ENCODE data around the gene LRP1B.
A peak's percentile ranks its signal among the peaks of the same experiment; 100 is the strongest.

Gene LRP1B

GRCh38 chr2:141611981-141612380 lies 518.8 kb downstream of the LRP1B start:
- TF ChIP-seq CREB5 (CRISPR knock-in tag; IDR thresholded peaks at IDR 0.05; ENCODE audit: low read depth) (no peak), POU6F1 (CRISPR knock-in tag; IDR thresholded peaks at IDR 0.05; ENCODE audit: borderline replicate concordance, low read depth) (no peak), TOX (CRISPR knock-in tag; IDR thresholded peaks at IDR 0.05; ENCODE audit: borderline replicate concordance) (no peak), ESRRG (CRISPR knock-in tag; IDR thresholded peaks at IDR 0.05) (no peak), RARB (CRISPR knock-in tag; IDR thresholded peaks at IDR 0.05) (no peak), SNAI2 (CRISPR knock-in tag; IDR thresholded peaks at IDR 0.05) (no peak), ZFP30 (CRISPR knock-in tag; IDR thresholded peaks at IDR 0.05) (no peak), ZC3H10 (CRISPR knock-in tag; IDR thresholded peaks at IDR 0.05) (no peak), OSR1 (CRISPR knock-in tag; IDR thresholded peaks at IDR 0.05) (no peak), PATZ1 (CRISPR knock-in tag; IDR thresholded peaks at IDR 0.05; ENCODE audit: borderline replicate concordance) (no peak), TCF4 (CRISPR knock-in tag; IDR thresholded peaks at IDR 0.05; ENCODE audit: borderline replicate concordance) (no peak), CSRNP3 (CRISPR knock-in tag; IDR thresholded peaks at IDR 0.05) (no peak), GLIS3 (CRISPR knock-in tag; IDR thresholded peaks at IDR 0.05) (no peak), BACH2 (CRISPR knock-in tag; IDR thresholded peaks at IDR 0.05; ENCODE audit: borderline replicate concordance) (no peak), ARNTL (CRISPR knock-in tag; IDR thresholded peaks at IDR 0.05; ENCODE audit: borderline replicate concordance, low read depth) (no peak), ISL1 (CRISPR knock-in tag; IDR thresholded peaks at IDR 0.05) (no peak), ZNF8 (CRISPR knock-in tag; IDR thresholded peaks at IDR 0.05) (no peak), ZNF70 (CRISPR knock-in tag; IDR thresholded peaks at IDR 0.05) (no peak), PPARA (CRISPR knock-in tag; IDR thresholded peaks at IDR 0.05; ENCODE audit: borderline replicate concordance) (no peak), TSHZ2 (CRISPR knock-in tag; IDR thresholded peaks at IDR 0.05) (no peak)
- ATAC-seq = peak; percentile 43

- ATAC-seq = peak; percentile 73
- TF ChIP-seq CSDC2 (CRISPR knock-in tag; IDR thresholded peaks at IDR 0.05) (no peak), ISL1 (CRISPR knock-in tag; IDR thresholded peaks at IDR 0.05) (peak; percentile 45), ZFP30 (CRISPR knock-in tag; IDR thresholded peaks at IDR 0.05) (no peak)
These were observed 519.6 kb downstream of the LRP1B start for GRCh38 chr2:141611176-141611571.

- TF ChIP-seq BACH2 (CRISPR knock-in tag; IDR thresholded peaks at IDR 0.05; ENCODE audit: borderline replicate concordance) (no peak), ZC3H10 (CRISPR knock-in tag; IDR thresholded peaks at IDR 0.05) (no peak), CSDC2 (CRISPR knock-in tag; IDR thresholded peaks at IDR 0.05) (no peak)
- ATAC-seq = peak; percentile 31; the same call in 1 of the 3 replicates
These were observed 520.1 kb downstream of the LRP1B start for GRCh38 chr2:141610564-141611175.

All from SK-N-SH treated with all-trans-retinoic acid at 6 μM for 48 hours (cell line).